Ishikawa (cell line): Measurements from ENCODE around the gene TCEAL3.

Experiments used
- CEBPB ChIP-seq: IDR thresholded peaks from 2 replicates; pipeline ENCODE4 v1.6.1; 2012
- CREB1 ChIP-seq: IDR thresholded peaks from 2 replicates; pipeline ENCODE4 v1.6.1; 2012; ENCODE audit warnings: low read depth
- EGR1 ChIP-seq: IDR thresholded peaks from 2 replicates; pipeline ENCODE4 v1.6.1; 2012
- EP300 ChIP-seq: IDR thresholded peaks from 2 replicates; pipeline ENCODE4 v1.6.1; 2012; ENCODE audit warnings: borderline replicate concordance
- FOXM1 ChIP-seq: IDR thresholded peaks from 2 replicates; pipeline ENCODE4 v1.6.1; 2012; ENCODE audit warnings: low read depth, borderline replicate concordance
- NFIC ChIP-seq: IDR thresholded peaks from 2 replicates; pipeline ENCODE4 v1.6.1; 2012
- RAD21 ChIP-seq: IDR thresholded peaks from 2 replicates; pipeline ENCODE4 v1.6.1; 2012; ENCODE audit warnings: low read depth
- TAF1 ChIP-seq: IDR thresholded peaks from 2 replicates; pipeline ENCODE4 v1.6.1; 2012; ENCODE audit warnings: low read depth, mild to moderate bottlenecking
- TCF12 ChIP-seq: IDR thresholded peaks from 2 replicates; pipeline ENCODE4 v1.6.1; 2012; ENCODE audit warnings: low read depth
- TEAD4 ChIP-seq: IDR thresholded peaks from 2 replicates; pipeline ENCODE4 v1.6.1; 2012
- YY1 ChIP-seq: IDR thresholded peaks from 2 replicates; pipeline ENCODE4 v1.6.1; 2012; ENCODE audit warnings: low read depth
- ZBTB7A ChIP-seq: IDR thresholded peaks from 2 replicates; pipeline ENCODE4 v1.6.1; 2012; ENCODE audit warnings: low read depth
- TF ChIP-seq, protein P1 (sequence below): IDR thresholded peaks from 2 replicates; pipeline ENCODE4 v1.6.1; 2012; ENCODE audit warnings: low read depth, mild to moderate bottlenecking
- TF ChIP-seq, protein P2 (sequence below): IDR thresholded peaks from 2 replicates; pipeline ENCODE4 v1.6.1; 2012
- TF ChIP-seq, protein P3 (sequence below): IDR thresholded peaks from 2 replicates; pipeline ENCODE4 v1.6.1; 2012

Gene TCEAL3

DNA sequence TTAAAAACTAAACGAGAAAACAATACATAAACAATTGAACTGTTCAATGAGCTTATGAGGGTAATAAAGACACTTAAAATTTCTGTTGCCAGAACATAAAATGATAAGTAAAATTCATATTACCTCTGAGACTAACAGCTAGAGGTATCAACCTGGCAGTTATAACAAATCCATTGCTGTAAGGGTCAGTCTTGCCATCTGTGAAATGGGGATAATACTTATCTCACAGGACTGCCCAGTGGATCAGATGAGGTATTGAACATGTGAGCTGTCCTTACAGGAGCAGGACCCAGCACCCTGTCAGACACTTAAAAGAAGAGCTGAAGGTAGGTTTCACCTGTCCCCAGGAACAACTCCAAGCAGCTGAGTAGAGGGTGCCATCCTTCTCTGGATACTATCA is 2.5 kb downstream of the TCEAL3 start:
- TF ChIP-seq TEAD4 (no peak), CEBPB (no peak), EGR1 (no peak), FOXM1 (no peak), RAD21 (no peak), ZBTB7A (no peak), NFIC (no peak), EP300 (no peak), TCF12 (no peak), CREB1 (no peak), TAF1 (no peak)
- TF ChIP-seq, protein P1, sequence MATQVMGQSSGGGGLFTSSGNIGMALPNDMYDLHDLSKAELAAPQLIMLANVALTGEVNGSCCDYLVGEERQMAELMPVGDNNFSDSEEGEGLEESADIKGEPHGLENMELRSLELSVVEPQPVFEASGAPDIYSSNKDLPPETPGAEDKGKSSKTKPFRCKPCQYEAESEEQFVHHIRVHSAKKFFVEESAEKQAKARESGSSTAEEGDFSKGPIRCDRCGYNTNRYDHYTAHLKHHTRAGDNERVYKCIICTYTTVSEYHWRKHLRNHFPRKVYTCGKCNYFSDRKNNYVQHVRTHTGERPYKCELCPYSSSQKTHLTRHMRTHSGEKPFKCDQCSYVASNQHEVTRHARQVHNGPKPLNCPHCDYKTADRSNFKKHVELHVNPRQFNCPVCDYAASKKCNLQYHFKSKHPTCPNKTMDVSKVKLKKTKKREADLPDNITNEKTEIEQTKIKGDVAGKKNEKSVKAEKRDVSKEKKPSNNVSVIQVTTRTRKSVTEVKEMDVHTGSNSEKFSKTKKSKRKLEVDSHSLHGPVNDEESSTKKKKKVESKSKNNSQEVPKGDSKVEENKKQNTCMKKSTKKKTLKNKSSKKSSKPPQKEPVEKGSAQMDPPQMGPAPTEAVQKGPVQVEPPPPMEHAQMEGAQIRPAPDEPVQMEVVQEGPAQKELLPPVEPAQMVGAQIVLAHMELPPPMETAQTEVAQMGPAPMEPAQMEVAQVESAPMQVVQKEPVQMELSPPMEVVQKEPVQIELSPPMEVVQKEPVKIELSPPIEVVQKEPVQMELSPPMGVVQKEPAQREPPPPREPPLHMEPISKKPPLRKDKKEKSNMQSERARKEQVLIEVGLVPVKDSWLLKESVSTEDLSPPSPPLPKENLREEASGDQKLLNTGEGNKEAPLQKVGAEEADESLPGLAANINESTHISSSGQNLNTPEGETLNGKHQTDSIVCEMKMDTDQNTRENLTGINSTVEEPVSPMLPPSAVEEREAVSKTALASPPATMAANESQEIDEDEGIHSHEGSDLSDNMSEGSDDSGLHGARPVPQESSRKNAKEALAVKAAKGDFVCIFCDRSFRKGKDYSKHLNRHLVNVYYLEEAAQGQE: no peak
- TF ChIP-seq, protein P2, sequence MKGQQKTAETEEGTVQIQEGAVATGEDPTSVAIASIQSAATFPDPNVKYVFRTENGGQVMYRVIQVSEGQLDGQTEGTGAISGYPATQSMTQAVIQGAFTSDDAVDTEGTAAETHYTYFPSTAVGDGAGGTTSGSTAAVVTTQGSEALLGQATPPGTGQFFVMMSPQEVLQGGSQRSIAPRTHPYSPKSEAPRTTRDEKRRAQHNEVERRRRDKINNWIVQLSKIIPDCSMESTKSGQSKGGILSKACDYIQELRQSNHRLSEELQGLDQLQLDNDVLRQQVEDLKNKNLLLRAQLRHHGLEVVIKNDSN: no peak

DNA sequence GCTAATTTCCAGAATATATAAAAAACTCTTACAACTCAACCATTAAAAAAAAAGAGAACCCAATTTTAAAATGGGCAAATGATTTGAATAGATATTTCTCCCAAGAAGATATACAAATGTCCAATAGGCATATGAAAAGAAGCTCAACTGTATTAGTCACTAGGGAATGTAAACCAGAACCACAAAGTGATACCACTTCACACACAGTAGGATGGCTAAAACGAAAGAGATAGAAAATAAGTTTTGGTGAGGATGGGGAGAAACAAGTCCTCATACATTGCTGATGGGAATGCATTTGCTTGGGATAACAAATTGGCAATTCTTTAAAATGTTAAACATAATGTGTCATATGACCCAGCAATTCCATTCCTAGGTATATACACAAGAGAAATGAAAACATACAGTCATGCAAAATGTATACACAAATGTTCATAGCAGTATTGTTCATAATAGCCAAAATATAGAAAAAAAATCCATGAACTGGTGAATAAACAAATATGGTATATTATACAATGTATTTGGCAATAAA is 5.7 kb downstream of the TCEAL3 start:
- no peak for TF ChIP-seq EP300
- TF ChIP-seq RAD21: no peak
- TF ChIP-seq, protein P2: no peak
- TF ChIP-seq TAF1: no peak
- no peak for TF ChIP-seq TCF12
- no peak for TF ChIP-seq CREB1
- no peak for TF ChIP-seq NFIC
- TF ChIP-seq, protein P3, sequence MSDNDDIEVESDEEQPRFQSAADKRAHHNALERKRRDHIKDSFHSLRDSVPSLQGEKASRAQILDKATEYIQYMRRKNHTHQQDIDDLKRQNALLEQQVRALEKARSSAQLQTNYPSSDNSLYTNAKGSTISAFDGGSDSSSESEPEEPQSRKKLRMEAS: no peak
- TF ChIP-seq, protein P1: no peak
- no peak for TF ChIP-seq EGR1

DNA sequence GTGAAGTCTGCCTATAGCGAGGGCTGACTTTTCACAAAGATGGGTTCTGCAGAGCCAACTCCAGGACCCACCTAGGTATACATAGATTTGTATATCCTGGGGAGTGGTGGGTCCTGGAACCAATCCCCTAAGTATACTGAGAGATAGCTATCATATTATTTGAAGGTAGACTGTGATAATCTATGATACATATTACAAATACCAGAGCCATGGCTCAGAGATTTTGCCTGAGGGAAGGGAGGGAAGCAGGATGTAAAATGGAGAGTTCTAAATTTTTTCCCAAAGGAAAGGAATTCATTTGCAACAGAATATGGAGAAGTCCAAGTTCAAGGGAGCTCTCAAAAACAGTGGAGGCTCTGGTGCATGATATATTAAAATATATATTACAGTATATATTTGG is 7.2 kb downstream of the TCEAL3 start:
- TF ChIP-seq, protein P2: no peak

DNA sequence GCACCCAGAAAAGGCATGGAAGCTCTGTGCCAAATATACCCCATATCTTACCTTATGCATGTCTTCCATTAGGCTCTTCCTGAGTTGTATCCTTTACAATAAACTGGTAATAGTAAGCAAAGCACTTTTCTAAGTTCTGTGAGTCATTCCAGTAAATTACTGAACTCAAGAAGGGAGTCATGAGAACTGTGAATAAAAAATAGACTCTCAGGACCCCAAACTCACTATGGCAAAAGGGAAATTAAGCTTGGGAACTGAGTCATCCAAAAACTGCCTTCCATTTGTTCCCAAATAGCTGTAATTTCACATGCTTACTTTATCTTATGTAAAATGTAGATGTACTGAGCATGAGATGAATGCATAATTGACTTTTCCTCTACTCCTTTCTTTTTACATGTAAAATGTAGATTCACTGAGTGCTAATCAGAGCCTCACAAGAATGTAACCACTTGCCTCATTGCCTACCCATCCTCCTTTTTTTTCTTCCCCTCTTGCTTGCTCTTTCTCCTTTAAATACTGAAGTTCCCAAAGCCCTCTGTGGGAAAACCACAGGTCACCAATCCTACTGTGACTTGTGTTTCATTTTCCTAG is 8.1 kb downstream of the TCEAL3 start:
- TF ChIP-seq, protein P1: no peak
- TF ChIP-seq RAD21 (no peak), EGR1 (no peak), ZBTB7A (no peak), FOXM1 (no peak)
- TF ChIP-seq, protein P2: no peak

DNA sequence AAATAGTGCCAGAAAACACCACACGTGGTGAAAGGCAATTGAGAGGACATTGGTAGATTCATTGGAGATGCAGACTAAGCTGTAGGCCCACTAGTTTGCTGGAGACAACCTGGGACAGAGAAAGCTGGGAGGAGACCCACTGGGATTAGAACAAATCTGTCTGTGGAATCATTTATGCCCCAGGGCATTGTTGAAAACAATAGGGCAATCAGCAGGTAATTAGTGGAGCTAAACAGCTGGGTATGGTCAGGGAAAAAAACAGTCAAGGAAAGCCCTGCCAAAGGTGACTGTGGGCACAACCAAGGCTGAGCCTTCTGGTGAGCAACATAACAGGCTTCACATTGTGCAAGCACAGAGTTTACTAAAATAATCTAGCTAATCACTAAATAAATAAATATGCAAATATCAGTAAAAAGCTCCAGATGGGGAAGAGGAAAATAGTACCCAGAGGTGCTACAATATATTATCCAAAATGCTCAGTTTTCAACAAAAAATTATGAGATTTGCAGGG is 9.0 kb downstream of the TCEAL3 start:
- TF ChIP-seq RAD21 (no peak), FOXM1 (no peak), TCF12 (no peak), EGR1 (no peak), CEBPB (no peak), TAF1 (no peak), EP300 (no peak), ZBTB7A (no peak), CREB1 (no peak), YY1 (no peak), NFIC (no peak), TEAD4 (no peak)
- TF ChIP-seq, protein P1: no peak
- TF ChIP-seq, protein P3: no peak
